ENCODE measurements around the gene OSBPL3.

GRCh38 chr7:24777806-24778205 is 202.2 kb downstream of the OSBPL3 start:
- no peak for TF ChIP-seq POLR2A (IDR thresholded peaks at IDR 0.05)
- TF ChIP-seq, protein P1, sequence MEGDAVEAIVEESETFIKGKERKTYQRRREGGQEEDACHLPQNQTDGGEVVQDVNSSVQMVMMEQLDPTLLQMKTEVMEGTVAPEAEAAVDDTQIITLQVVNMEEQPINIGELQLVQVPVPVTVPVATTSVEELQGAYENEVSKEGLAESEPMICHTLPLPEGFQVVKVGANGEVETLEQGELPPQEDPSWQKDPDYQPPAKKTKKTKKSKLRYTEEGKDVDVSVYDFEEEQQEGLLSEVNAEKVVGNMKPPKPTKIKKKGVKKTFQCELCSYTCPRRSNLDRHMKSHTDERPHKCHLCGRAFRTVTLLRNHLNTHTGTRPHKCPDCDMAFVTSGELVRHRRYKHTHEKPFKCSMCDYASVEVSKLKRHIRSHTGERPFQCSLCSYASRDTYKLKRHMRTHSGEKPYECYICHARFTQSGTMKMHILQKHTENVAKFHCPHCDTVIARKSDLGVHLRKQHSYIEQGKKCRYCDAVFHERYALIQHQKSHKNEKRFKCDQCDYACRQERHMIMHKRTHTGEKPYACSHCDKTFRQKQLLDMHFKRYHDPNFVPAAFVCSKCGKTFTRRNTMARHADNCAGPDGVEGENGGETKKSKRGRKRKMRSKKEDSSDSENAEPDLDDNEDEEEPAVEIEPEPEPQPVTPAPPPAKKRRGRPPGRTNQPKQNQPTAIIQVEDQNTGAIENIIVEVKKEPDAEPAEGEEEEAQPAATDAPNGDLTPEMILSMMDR (IDR thresholded peaks at IDR 0.05): no peak

Data from esophagus squamous epithelium (tissue), 4 donors.